SIG-M5 (cell line): ENCODE measurements around the gene ZNRF1.
"Not testable (repeated sequence)": the region's sequence is repeated elsewhere in the genome, so short reads cannot be mapped to it uniquely, and the experiment has no call there.

Experiments used
- DNase-seq: peaks from one replicate; lab custom pipeline; 2025; lab: John Stamatoyannopoulos, UW

ZNRF1 gene

GRCh38 chr16:75080205-75081029 is 81.6 kb downstream of the ZNRF1 start:
- no peak for DNase-seq

DNA sequence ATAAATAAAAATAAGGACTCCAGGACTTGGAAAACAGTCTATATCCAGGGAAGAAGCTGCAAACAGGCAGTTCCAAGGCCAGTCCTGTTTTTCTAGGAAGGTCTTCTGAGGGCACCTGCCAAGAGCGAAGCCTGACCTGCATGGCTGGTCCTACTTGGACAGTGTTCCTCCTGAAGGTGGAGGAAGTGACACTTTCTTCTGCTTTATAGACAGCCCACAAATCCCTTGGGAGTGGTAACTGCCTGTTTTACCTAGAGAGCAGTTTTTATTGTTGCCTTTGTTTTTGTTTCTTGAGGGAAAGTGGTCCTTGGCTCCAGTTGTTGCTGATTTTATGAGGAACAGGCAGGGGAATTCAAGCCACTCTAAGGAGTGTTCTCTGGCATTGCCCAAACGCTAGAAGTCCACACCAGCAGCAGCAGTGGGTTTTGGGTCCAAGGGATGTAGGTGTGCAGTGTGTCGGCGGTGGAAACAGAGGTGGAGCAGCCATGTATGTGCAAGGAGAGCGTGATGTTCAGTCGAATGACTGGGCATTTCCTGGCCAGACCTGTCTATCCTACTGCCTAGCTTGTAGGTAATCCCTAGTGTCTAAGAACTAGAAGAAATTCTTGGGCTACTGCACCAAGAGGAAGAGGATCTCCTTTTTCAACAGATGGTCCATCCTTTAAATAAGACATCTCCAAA is 82.5 kb downstream of the ZNRF1 start:
- no peak for DNase-seq

DNA sequence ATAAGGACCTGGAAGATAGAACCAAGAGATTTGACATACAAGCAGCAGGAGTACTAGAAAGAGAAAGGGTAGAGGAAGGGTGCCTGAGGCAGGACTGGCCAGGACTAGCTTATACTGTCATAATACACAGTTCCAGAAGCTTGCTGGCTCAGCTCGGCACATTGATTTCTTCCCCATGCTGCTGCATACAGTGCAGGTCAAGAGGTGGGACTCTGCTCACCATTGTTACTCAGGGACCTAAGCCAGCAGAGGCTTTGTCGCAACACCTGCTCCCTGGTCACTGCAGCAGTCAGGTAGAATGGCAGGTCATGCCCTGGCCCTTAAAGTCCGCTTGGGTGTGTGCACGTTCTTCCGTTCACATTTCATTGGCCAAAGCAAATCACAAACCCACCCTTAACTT is 85.0 kb downstream of the ZNRF1 start:
- DNase-seq, result no peak

GRCh38 chr16:75085556-75085955 is 86.7 kb downstream of the ZNRF1 start:
- DNase-seq, result no peak

- DNase-seq, result no peak
Measured at GRCh38 chr16:75086281-75086680, 87.5 kb downstream of the ZNRF1 start.

DNA sequence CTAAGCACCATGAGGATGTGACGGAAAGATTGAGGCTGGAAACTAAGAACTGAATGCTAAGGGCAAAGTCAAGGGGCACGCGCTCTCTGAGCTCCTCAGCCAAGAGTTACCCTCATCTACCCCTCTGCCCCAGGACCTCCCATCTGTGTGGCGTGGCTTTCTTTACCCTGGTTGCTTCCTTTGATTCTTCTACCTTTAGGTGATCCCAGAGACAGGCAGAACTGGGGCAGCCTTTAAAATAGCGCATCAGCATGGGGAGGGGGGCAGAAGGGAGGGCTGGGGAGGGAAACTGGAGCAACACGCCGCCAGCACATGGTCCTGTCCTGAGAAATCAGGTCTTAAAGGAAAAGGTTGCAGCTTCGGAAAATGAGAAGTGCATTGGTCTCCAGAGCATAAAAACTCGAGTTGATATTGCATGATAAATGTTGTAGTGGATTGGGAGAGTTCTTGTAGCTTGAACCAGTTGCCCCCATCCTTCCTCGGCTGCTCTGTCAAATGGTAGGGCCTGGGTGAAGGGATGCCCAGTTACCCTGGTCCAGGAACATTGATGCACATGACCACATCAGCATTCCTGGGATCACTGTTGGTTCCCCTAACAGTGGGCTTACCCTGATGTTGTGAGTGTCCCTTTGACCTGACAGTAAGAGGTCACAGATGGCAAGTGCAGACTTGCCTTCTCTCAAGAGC is 88.0 kb downstream of the ZNRF1 start:
- DNase-seq, result no peak

- DNase-seq, result no peak
Measured at GRCh38 chr16:75087375-75087979, 88.7 kb downstream of the ZNRF1 start.

DNA sequence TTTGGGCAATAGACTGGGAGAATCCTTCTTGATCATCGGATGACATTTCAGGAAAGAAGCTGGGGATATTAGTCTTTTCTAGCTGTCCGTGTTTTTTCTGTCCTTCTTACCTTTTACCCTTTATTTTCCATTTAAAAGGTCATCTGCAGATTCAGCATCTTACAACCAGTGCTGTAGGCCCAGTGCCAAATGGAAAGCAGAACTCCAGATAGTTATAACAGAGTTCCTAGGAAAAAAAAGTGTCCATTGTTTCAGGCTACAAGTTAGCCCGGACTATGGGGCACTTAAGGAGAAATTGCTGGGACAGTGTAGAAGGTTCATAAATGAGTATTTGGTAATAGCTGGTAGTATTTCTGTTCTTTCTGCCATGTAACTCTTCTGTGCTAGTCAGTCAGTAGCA is 89.4 kb downstream of the ZNRF1 start:
- no peak for DNase-seq

DNA sequence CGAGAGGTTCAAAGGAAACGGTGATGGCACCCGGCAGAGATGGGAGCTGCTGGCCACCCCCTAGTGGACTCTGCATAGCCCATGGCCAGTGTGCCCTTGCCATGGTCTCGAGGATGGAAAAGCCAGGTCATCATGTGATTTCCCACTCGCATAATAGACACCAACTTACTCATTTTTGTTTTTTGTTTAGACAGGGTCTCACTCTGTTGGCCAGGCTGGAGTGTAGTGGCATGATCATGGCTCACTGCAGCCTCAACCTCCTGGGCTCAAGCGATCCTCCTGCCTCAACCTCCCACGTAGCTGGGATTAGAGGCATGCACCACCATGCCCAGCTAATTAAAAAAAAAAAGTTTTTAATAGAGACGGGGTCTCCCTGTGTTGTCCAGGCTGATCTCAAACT is 90.1 kb downstream of the ZNRF1 start:
- no peak for DNase-seq

DNA sequence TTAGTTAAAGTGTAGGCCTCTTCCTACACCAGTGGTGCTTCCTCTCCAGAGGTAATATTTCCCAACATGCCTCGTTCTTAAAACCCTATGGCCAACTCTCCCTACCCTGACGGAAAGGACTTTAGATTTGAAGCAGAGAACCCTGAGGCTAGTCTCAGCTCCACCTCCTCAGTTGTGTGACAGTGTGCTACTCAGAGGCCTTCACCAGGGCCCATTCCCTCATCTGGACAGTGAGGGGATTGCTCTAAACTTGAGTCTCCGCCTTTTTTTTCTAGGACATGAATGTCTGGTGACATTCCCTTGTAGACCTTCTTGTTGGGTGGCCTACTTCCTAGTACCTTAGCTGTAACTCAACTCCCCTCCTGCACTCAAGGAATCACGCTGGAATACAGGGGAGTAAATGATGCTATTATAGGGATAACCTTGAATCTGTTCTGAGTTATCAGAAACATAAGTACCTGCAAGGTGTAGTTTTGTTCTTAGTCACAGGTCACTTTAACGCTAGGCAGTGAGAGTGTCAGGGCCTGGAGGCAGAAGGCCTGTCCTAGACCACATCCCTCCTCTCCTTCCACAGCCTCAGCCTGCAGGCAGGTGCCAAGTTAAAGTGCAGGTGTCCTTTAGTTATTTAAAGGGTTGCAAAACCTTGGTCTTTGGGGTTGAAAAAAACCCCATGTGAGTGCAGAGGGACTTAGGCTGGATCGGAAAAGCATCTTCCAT is 90.8 kb downstream of the ZNRF1 start:
- DNase-seq, result no peak

DNA sequence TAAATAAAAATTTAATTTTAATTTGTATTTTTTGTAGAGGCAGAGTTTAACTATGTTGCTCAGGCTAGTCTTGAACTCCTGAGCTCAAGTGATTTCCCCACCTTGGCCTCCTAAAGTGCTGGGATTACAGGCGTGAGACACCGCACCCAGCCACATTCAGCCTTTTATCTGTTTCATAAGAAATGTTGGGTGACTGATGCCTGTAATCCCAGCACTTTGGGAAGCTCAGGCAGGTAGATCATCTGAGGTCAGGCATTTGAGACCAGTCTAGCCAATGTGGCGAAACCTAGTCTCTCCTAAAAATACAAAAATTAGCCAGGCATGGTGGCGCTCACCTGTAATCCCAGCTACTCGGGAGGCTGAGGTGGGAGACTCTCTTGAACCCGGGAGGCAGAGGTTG is 92.1 kb downstream of the ZNRF1 start:
- not testable (repeated sequence) for DNase-seq

DNA sequence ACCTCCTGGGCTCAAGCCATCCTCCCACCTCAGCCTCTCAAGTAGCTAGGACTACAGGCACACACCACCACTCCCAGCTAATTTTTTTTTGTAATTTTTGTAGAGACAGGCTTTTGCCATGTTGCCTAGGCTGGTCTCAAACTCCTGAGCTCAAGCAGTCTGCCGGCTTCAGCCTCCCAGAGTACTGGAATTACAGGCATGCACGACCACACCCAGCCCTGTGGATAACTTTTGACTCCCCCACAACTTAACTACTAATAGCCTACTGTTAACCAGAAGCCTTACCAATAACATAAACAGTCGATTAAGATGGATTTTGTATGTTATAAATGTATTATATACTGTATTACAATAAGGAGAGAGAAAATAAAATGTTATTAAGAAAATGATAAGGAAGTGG is 92.8 kb downstream of the ZNRF1 start:
- DNase-seq, result not testable (repeated sequence)

DNA sequence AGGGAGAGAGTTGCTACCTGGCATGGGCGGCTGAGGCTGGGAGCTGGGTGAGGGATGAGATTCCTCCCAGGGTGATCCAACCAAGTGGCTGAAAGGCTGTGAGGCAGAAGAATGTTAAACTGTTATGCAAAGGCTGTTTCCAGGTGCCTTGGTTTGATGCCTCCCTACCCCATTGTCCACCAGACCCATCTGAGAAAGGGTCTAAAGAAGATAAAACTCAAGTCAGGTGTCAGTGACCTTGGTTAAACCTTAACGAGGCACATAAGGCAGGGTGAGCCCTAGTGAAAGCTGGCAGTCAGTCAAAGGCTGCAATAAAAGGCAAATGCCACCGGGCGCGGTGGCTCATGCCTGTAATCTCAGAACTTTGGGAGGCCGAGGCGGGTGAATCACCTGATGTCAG is 94.0 kb downstream of the ZNRF1 start:
- DNase-seq, result no peak

GRCh38 chr16:75093598-75094540 is 95.0 kb downstream of the ZNRF1 start:
- no peak for DNase-seq

- DNase-seq, result no peak
Measured at GRCh38 chr16:75095204-75095621, 96.4 kb downstream of the ZNRF1 start.

DNA sequence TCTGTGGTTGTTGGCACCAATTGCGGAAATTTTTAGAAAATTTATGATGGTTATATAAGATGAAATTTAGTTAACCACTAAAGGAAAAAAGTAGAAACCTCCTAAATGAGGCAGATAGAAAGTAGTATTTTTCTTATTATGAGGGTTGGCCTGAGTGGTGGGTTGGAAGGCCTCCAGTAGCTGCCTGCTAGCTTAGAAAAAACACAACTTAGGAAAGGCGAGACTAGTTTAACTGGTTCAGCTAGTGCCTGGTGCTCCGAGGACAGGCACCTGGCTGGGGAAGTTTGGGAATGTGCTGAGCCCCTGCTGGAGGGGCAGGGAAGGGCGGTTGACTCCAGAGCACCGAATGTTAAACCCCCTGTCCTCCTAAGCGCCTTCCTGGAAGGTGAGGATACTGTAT is 97.8 kb downstream of the ZNRF1 start:
- no peak for DNase-seq

DNA sequence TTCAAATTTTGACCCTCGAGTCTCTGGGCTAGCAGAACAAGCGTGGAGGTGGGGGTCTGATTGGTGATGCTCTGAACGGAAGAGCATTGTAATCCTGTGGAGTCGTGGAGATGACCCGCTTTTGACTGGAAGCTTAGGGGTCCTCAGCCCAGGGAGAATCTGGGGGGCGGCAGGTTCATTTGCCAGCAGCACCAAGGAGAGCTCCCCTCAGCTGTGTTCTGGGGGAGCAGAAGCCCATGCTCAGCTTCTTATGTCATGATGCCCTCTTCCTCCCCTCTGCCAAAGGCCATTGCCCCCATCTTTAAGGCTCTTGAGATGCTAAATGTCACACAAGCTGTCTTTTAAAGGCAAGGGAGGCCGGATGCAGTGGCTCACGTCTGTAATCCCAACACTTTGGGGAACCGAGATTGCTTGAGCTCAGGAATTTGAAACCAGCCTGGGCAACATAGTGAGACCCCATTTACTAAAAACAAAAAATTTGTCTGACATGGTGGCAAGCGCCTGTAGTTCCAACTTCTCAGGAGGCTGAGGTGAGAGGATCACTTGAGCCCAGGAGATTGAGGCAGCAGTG is 98.5 kb downstream of the ZNRF1 start:
- no peak for DNase-seq

DNA sequence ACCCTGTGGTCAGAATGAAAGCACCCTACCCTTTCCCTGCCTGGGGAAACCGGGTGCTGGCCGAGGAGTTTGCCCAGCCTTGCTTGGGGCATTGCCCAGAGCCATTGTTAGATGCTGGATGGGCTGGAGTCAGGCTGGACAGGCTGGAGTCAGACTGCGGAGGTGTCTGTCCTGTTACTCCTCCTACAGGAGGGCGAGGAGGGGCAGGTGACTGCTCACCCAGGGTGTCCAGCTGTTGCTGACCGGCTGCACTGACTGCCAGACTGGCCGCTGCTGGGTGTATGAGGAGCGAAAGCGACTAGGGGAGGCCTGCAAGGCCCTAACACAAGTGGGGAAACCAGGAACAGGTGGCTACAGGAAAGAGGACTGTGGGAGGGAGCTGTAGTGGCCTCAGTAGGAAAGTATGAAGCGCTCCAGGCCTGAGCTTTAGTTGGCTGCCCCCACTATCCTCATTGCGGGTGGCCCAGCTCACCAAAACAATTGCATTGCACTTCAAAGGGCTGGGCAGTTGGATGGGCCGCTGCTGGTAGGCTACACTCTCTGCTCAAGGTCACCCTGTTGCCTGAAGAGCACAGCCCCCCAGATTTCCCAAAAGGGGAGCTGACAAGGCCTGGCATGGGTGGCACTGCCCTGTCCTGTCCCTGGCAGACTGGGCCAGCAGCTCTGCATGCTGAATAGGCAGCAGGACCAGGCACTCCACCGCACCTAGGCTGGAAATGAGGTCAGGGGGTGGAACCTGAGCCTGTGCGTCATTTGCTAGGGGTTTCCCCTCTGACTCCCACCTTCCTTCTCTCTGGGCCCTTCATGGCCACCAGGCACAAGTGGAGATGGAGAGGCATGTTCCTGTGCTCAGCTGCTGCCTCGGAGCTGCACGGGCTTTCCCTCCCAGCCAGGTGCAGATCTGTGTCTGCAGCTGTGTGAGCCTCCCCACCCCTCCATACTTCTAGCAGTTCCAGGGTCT is 99.4 kb downstream of the ZNRF1 start:
- DNase-seq, result no peak

- DNase-seq, result no peak
Measured at GRCh38 chr16:75099075-75099667, 100.3 kb downstream of the ZNRF1 start.
